Stomach (tissue), 9 donors: Measurements from ENCODE around the gene RAD9A. TPM values are rescaled to one million over a fixed set of nuclear protein-coding genes. Genes with fewer than 3 reads are reported as not detected.
A peak's percentile ranks its signal among the peaks of the same experiment; 100 is the strongest.

Experiments used
- DNase-seq, 2 donors: peaks; one replicate each; pipeline versions ENCODE4 v3.0.0 to v3.0.0-alpha.2; 2013 to 2019
- H3K27ac ChIP-seq, 5 donors: fragments of 200-600 bp in 4 of 5; sonication (generic) in 4 of 5; one replicate each; pipeline ENCODE4 v1.5.1; 2013 to 2019; ENCODE audit warnings: mild to moderate bottlenecking in 1 of 5, moderate library complexity in 1 of 5
- H3K27me3 ChIP-seq, 3 donors: fragments of 200-600 bp; sonication (generic); one replicate each; pipeline ENCODE4 v1.5.1; 2017 to 2019; ENCODE audit warnings: mixed run types in 1 of 3
- H3K36me3 ChIP-seq, 4 donors: fragments of 200-600 bp; sonication (generic); 1 replicate in 3 of 4; 2 replicates in 1 of 4; pipeline ENCODE4 v1.5.1; 2016 to 2019
- H3K4me1 ChIP-seq, 4 donors: fragments of 200-600 bp; sonication (generic); one replicate each; pipeline ENCODE4 v1.5.1; 2016 to 2019
- H3K4me3 ChIP-seq, 4 donors: fragments of 200-600 bp; sonication (generic) in 3 of 4; one replicate each; pipeline ENCODE4 v1.5.1; 2016 to 2019; ENCODE audit warnings: mild to moderate bottlenecking in 1 of 4
- H3K9me3 ChIP-seq, 4 donors: fragments of 200-600 bp; sonication (generic); one replicate each; pipeline ENCODE4 v1.5.1; 2016 to 2019
- CTCF ChIP-seq, 7 experiments: fragments of 450-650 bp in 4 of 7; fragments of 200-600 bp in 3 of 7; sonication (generic) in 3 of 7; IDR thresholded peaks; one replicate each; pipeline ENCODE4 v1.5.1; 2016 to 2019; ENCODE audit warnings: antibody characterized with exemption in 7 of 7, control low read depth in 2 of 7, mild to moderate bottlenecking in 1 of 7
- EP300 ChIP-seq: sonication (generic); formaldehyde crosslinking; IDR thresholded peaks from one replicate; pipeline ENCODE4 v1.6.1; 2017; ENCODE audit warnings: antibody characterized with exemption
- POLR2A ChIP-seq, 4 donors: fragments of 450-650 bp; IDR thresholded peaks; one replicate each; pipeline ENCODE4 v1.6.1; 2016; ENCODE audit warnings: antibody characterized with exemption in 4 of 4, control low read depth in 2 of 4, mild to moderate bottlenecking in 1 of 4, moderate library complexity in 1 of 4
- POLR2AphosphoS5 ChIP-seq, 3 donors: sonication (generic); formaldehyde crosslinking; IDR thresholded peaks; one replicate each; pipeline ENCODE4 v1.6.1; 2016; ENCODE audit warnings: antibody characterized with exemption in 3 of 3
- whole genome bisulfite sequencing, 5 donors: extraction: QIAGEN DNeasy Blood & Tissue Kit in 3 of 5; methylation state at CpG; one replicate each; pipeline versions ENCODE4 v1.1.5 to v1.1.7; 2013 to 2018; 5-methylcytosine and 5-hydroxymethylcytosine counted together
- intact Hi-C: fragments of 100-400 bp; cut with DNase I; formaldehyde crosslinking; loops from one replicate; pipeline ENCODE4 v1.15.1; 2023; ENCODE audit warnings: low total_unique reads
- polyA plus RNA-seq, 3 donors: library from polyadenylated mRNA; stranded (reverse); fragments of 200-250 nt; gene quantifications; one replicate each; pipeline ENCODE4 v1.2.3, GENCODE V29; 2013
- total RNA-seq, 5 donors: library from RNA; depleted of rRNA; stranded (reverse); fragments of >200 nt; gene quantifications; one replicate each; pipeline versions ENCODE4 v1.1.0 to v1.2.3, GENCODE V29; 2014 to 2016
- donor health status: healthy with polysubstance abuse.
- donor health status: Bipolar disorder and iron deficiency.
- donor health status: healthy.

Gene RAD9A
- total and polyA plus RNA-seq, 8 donors = 7.0 to 88.9 (median 28.7) TPM

GRCh38 chr11:67372321-67372992 is 19.3 kb upstream of the RAD9A start:
- DNase-seq = peak in 1 of 2 donors; percentile 76
- TF ChIP-seq CTCF (IDR thresholded peaks at IDR 0.05) (no peak), POLR2AphosphoS5 (IDR thresholded peaks at IDR 0.05) (peak in 1 of 3 donors; percentile 32)
- Histone ChIP-seq H3K36me3 (no peaks in the 10 kb centered on the region), H3K9me3 (no peaks in the 10 kb centered on the region), H3K4me1 (peaks cover 47 to 76% (median 64%) of the 10 kb centered on the region in 4 donors), H3K4me3 (peak overlapping the region; percentile 66 to 92 (median 78)), H3K27ac (peak overlapping the region; percentile 80 to 99 (median 97)), H3K27me3 (no peaks in the 10 kb centered on the region)
- 0% methylated on average over 7 to 75 of the region's 78 CpGs for WGBS, 5 donors
- intact Hi-C loops = no loop called here

GRCh38 chr11:67372993-67373647 is 18.7 kb upstream of the RAD9A start, which contains the start of gene CLCF1:
Gene CLCF1, minus strand, starts transcription at chr11:67373598. Its CDS starts 59 bp downstream, at chr11:67373539.
- Histone ChIP-seq H3K4me1 (peaks cover 44 to 69% (median 59%) of the 10 kb centered on the region in 4 donors), H3K36me3 (no peaks in the 10 kb centered on the region), H3K27ac (peak within 1 kb of the TSS; percentile 80 to 99 (median 97)), H3K9me3 (no peaks in the 10 kb centered on the region), H3K4me3 (peak within 1 kb of the TSS; percentile 66 to 92 (median 78)), H3K27me3 (no peaks in the 10 kb centered on the region)
- TF ChIP-seq EP300 (no peak), CTCF (IDR thresholded peaks at IDR 0.05) (no peak), POLR2AphosphoS5 (IDR thresholded peaks at IDR 0.05) (peak in 1 of 3 donors; percentile 7)
- peak; percentile 73 to 92 for DNase-seq
- intact Hi-C loops = no loop called here
- WGBS, 5 donors = 1 to 2% (median 1%) methylated on average over 37 to 74 of the region's 76 CpGs

DNA sequence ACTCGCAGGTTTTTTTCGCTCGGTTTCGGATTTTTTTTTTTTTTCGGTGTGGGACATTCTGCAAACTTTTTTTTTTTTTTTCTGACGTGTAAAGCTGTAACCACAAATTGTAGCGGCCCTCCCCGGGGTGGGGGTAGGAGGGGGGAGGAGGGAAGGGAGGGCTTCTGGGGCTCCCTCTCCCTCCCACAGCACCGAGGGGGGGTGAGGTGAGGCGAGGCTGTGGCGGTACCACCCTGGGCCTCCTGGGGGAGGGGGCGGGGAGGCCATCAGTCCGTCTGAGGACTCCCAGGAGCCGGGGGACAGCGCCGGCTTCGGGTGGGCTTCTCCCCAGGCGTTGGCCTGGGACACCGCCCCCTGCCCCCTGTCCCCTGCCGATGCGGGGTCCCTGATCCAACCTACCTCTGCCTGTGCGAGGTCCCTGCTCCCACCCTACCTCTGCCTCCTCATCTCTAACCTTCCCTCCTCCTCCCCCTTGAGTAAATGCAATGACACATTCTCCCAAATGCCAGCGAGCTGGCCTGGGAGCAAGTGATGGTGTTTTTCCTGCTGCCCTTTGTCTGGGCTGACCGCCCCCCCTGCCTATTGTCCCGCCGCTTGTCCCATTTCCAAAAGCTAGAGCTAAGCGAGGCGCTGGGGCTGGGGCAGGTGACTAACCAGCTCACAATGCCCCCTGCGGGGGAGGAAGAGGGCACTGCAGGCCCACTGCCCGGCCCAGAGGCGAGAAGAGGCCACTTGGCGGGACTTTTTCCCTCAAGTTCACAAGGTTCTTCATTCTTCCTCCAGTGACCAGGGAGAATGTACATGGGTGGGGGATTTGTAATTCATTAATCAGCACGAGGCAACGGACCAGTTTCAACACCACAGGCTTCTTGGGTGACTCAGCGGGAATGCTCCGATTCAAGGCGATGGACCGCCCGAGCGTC is 17.9 kb upstream of the RAD9A start:
- H3K9me3 ChIP-seq = no peaks in the 10 kb centered on the region
- DNase-seq = peak; percentile 76 to 87
- TF ChIP-seq CTCF (IDR thresholded peaks at IDR 0.05) (peak in 5 of 7 experiments; percentile 25 to 62 (median 44)), EP300 (no peak), POLR2A (IDR thresholded peaks at IDR 0.05) (peak in 1 of 4 donors; percentile 46), POLR2AphosphoS5 (IDR thresholded peaks at IDR 0.05) (peak; percentile 29 to 86 (median 45))
- H3K27ac ChIP-seq = peak overlapping the region; percentile 80 to 99 (median 97)
- WGBS, 5 donors = 2 to 11% (median 4%) methylated on average over 29 to 40 of the region's 40 CpGs
- no peaks in the 10 kb centered on the region for H3K36me3 ChIP-seq
- peak overlapping the region; percentile 66 to 92 (median 78) for H3K4me3 ChIP-seq
- no peaks in the 10 kb centered on the region for H3K27me3 ChIP-seq
- intact Hi-C loops = no loop called here
- H3K4me1 ChIP-seq = peaks cover 44 to 62% (median 57%) of the 10 kb centered on the region in 4 donors
